Loucy (cell line): ENCODE measurements around the gene FAF1.

Experiments
- H2AFZ ChIP-seq: fragments of 200-600 bp; sonication (generic); 2 replicates; pipeline ENCODE4 v1.6.0; 2016; ENCODE audit warnings: antibody characterized with exemption, mild to moderate bottlenecking, low read length, moderate library complexity
- H3F3A ChIP-seq: fragments of 200-600 bp; 2 replicates; pipeline ENCODE4 v1.6.0; 2016; ENCODE audit warnings: antibody characterized with exemption, low read depth, mild to moderate bottlenecking
- H3K27me3 ChIP-seq: fragments of 200-600 bp; sonication (generic); 2 replicates; pipeline ENCODE4 v1.6.1; 2014; ENCODE audit warnings: low read length, mild to moderate bottlenecking; ENCODE audit not compliant: insufficient read depth, poor library complexity, severe bottlenecking
- H3K36me3 ChIP-seq: fragments of 200-600 bp; sonication (generic); 2 replicates; pipeline ENCODE4 v1.6.1; 2016; ENCODE audit warnings: low read length; ENCODE audit not compliant: insufficient read depth
- H3K4me1 ChIP-seq: fragments of 200-600 bp; sonication (generic); 2 replicates; pipeline ENCODE4 v1.5.1; 2014; ENCODE audit warnings: low read length, mild to moderate bottlenecking; ENCODE audit not compliant: insufficient read depth, poor library complexity, severe bottlenecking
- H3K4me2 ChIP-seq: fragments of 200-600 bp; sonication (generic); 2 replicates; pipeline ENCODE4 v1.6.0; 2014; ENCODE audit warnings: antibody characterized with exemption, low read length, low read depth, mild to moderate bottlenecking; ENCODE audit not compliant: poor library complexity, severe bottlenecking
- H3K4me3 ChIP-seq: fragments of 200-600 bp; sonication (generic); 2 replicates; pipeline ENCODE4 v1.5.1; 2014; ENCODE audit warnings: low read length, mild to moderate bottlenecking, mixed read lengths; ENCODE audit not compliant: poor library complexity, severe bottlenecking
- H3K79me2 ChIP-seq: fragments of 200-600 bp; sonication (generic); 2 replicates; pipeline ENCODE4 v1.6.1; 2014; ENCODE audit warnings: low read length; ENCODE audit not compliant: insufficient read depth
- H3K9ac ChIP-seq: fragments of 200-600 bp; sonication (generic); 2 replicates; pipeline ENCODE4 v1.6.0; 2014; ENCODE audit warnings: mild to moderate bottlenecking, low read depth, low read length, moderate library complexity; ENCODE audit not compliant: poor library complexity, severe bottlenecking
- H3K9me2 ChIP-seq: fragments of 200-600 bp; sonication (generic); replicated peaks from 2 replicates; pipeline ENCODE4 v1.6.1; 2016; ENCODE audit warnings: low read depth, low read length, mixed read lengths
- H3K9me3 ChIP-seq: fragments of 200-600 bp; sonication (generic); 2 replicates; pipeline ENCODE4 v1.6.1; 2014; ENCODE audit warnings: mild to moderate bottlenecking, antibody characterized with exemption, low read length, low read depth; ENCODE audit not compliant: insufficient read depth
- H4K20me1 ChIP-seq: fragments of 200-600 bp; sonication (generic); 2 replicates; pipeline ENCODE4 v1.6.0; 2014; ENCODE audit warnings: antibody characterized with exemption, low read length, mild to moderate bottlenecking; ENCODE audit not compliant: insufficient read depth, poor library complexity, severe bottlenecking
- EZH2phosphoT487 ChIP-seq: fragments of 200-600 bp; IDR thresholded peaks from 2 replicates; pipeline ENCODE4 v1.6.1; 2018; ENCODE audit warnings: antibody characterized with exemption, mild to moderate bottlenecking, moderate library complexity, borderline replicate concordance
- TF ChIP-seq, protein P1 (sequence below): fragments of 200-600 bp; sonication (generic); conservative IDR thresholded peaks from 2 replicates; pipeline ENCODE4 v1.5.1; 2014; ENCODE audit warnings: mild to moderate bottlenecking, antibody characterized with exemption, low read length

Gene FAF1

DNA sequence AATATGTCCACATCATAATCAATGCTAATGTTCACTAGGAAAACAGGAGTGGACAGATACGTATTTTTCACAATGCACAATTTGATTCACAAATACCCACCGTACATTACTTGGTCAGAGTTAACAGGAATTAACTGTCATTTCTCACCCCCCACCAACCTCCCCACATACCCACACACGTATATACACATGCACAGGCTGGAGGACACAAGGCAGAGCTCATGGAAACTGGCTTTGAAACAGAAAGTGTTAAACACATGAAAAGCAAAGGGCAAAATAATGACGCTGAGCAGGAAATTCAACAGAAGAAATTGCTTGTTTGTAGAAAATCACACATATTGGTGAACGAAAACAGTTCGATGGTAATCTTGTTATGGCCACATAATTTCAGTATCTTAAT is 348.4 kb downstream of the FAF1 start:
- Histone ChIP-seq H4K20me1 (no peaks in the 10 kb centered on the region), H3K36me3 (no peaks in the 10 kb centered on the region), H3K27me3 (no peaks in the 10 kb centered on the region), H2AFZ (no peak overlapping the region), H3K9ac (no peak overlapping the region), H3F3A (no peaks in the 10 kb centered on the region), H3K4me1 (no peaks in the 10 kb centered on the region), H3K4me2 (no peak overlapping the region), H3K4me3 (no peak overlapping the region), H3K9me3 (no peaks in the 10 kb centered on the region), H3K9me2 (no peaks in the 10 kb centered on the region), H3K79me2 (no peaks in the 10 kb centered on the region)
- TF ChIP-seq, protein P1, sequence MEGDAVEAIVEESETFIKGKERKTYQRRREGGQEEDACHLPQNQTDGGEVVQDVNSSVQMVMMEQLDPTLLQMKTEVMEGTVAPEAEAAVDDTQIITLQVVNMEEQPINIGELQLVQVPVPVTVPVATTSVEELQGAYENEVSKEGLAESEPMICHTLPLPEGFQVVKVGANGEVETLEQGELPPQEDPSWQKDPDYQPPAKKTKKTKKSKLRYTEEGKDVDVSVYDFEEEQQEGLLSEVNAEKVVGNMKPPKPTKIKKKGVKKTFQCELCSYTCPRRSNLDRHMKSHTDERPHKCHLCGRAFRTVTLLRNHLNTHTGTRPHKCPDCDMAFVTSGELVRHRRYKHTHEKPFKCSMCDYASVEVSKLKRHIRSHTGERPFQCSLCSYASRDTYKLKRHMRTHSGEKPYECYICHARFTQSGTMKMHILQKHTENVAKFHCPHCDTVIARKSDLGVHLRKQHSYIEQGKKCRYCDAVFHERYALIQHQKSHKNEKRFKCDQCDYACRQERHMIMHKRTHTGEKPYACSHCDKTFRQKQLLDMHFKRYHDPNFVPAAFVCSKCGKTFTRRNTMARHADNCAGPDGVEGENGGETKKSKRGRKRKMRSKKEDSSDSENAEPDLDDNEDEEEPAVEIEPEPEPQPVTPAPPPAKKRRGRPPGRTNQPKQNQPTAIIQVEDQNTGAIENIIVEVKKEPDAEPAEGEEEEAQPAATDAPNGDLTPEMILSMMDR: no peak
- TF ChIP-seq EZH2phosphoT487: no peak

DNA sequence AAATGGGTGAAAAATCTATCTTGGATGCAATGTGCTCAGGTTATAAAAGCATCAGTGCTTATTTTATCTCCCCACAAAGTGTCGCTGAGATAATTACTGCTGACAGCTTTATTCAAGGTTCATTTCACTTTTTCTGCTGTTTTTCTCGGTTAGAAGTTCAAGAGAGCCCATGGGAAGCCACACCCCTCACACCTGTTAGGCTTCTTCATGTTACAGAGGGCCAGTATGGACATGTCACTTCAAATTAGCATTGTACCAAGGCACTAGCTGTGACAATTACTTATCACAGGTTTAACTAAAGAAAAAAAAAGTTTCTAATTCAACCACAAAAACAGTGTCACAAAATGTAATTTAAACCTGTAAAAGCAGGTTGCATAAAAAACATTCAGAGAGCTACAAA is 349.5 kb downstream of the FAF1 start:
- Histone ChIP-seq H3K27me3 (no peaks in the 10 kb centered on the region), H2AFZ (no peak overlapping the region), H3K9ac (no peak overlapping the region), H3K9me3 (no peaks in the 10 kb centered on the region), H3K9me2 (no peaks in the 10 kb centered on the region), H3K4me1 (no peaks in the 10 kb centered on the region), H3K4me2 (no peak overlapping the region), H3K4me3 (no peak overlapping the region), H3F3A (no peaks in the 10 kb centered on the region), H3K79me2 (no peaks in the 10 kb centered on the region), H3K36me3 (no peaks in the 10 kb centered on the region), H4K20me1 (no peaks in the 10 kb centered on the region)
- TF ChIP-seq, protein P1: no peak
- no peak for TF ChIP-seq EZH2phosphoT487

DNA sequence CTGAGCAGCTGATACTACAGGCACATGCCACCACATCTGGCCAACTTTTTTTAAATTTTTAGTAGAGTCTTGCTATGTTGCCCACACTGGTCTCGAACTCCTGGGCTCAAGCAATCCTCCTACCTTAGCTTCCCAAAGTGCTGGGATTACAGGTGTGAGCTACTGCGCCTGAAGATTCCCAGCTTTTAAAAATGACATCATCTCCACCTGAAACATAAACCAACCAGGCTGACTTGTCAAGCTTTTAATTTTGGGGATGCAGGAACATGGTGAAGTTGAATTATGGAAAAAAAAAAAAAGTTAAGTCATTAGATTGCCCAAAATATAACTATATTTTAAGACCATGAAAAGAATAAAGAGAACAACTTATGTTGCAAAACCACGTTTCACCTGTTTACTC is 350.6 kb downstream of the FAF1 start:
- H4K20me1 ChIP-seq: no peaks in the 10 kb centered on the region
- TF ChIP-seq EZH2phosphoT487: no peak
- TF ChIP-seq, protein P1: no peak
- no peaks in the 10 kb centered on the region for H3K36me3 ChIP-seq
- no peak overlapping the region for H3K9ac ChIP-seq
- no peak overlapping the region for H2AFZ ChIP-seq
- no peaks in the 10 kb centered on the region for H3F3A ChIP-seq
- H3K4me3 ChIP-seq: no peak overlapping the region
- no peaks in the 10 kb centered on the region for H3K4me1 ChIP-seq
- no peaks in the 10 kb centered on the region; the same call in 1 of the 2 replicates for H3K79me2 ChIP-seq
- H3K4me2 ChIP-seq: no peak overlapping the region
- H3K27me3 ChIP-seq: no peaks in the 10 kb centered on the region
- H3K9me3 ChIP-seq: no peaks in the 10 kb centered on the region
- H3K9me2 ChIP-seq: no peaks in the 10 kb centered on the region
